NCI-H345 (cell line): ENCODE data around the gene PHF20.
"Not testable (repeated sequence)": the region's sequence is repeated elsewhere in the genome, so short reads cannot be mapped to it uniquely, and the experiment has no call there.

Experiments
- DNase-seq: peaks from one replicate; lab custom pipeline; 2025; lab: John Stamatoyannopoulos, UW

The PHF20 gene

DNA sequence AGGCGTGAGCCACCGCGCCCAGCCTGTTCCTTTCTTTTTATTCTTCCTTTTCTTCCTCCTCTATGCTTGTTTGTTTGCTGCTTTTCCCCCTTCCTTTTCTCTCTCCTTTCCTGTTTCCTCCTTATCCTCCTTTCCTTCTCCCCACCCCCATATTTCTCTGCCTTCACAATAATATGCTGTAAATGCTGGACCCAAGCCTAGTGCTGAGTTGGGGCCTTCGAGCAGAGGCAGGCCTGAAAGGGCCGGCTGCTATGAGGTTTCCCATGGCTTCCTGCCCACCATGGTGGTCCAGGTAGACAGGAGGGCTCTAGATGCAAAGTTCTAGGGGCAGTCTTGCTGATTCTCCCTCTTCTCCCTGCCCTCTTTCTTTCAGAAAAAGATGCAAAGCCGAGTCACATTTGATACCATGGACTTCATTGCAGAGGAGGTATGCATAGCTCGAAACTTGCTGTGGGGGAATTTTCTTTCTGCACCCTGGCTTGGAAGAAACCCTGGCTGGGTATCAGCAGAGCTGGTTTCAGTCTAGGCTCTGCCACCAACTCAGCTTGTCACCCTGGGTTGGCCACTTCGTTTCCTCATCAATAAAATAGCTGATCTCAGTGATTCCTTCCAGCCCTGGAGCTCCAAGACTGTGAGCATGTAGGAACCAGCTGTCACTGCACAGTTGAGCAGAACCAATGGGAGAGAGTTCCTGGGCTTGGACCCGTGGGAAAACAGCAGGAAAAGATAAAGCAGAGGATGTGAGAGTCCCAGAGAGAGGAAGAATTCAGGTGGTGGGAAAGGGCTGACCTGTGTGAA, 204.0 kb downstream of the PHF20 start:
- no peak for DNase-seq

DNA sequence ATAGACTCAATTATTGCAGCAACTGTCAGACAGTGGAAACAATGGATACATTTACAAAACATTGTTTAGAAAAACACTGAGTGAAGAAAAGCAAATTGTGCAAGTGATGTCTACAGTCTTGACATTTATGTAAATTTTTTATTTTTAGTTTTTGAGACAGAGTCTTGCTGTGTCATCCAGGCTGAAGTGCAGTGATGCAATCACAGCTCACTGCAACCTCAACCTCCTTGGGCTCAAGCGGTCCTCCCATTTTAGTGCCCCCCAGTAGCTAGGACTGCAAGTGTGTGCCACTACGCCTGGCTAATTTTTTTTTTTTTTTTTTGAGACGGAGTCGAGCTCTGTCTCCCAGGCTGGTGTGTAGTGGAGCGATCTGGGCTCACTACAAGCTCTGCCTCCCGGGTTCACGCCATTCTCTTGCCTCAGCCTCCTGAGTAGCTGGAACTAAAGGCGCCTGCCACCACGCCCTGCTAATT, 206.3 kb downstream of the PHF20 start:
- no peak for DNase-seq

DNA sequence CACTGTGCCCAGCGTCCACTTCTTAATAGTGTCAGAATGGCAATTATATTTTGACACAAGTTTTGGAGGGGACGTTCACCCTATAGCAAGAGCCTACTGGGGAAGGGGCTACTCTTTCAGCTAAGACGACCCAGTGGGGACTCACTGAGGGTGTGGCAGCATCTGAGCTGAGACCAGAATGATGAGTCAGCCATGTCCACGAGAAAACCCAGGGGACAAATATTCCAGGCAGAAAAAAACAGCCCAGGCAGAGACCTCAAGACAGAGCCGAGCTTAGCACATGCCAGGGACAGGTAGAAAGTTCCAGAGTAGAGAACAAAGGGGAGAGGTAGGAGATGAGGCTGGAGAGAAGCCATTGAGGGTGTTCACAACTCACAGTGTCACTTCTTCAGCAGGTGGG, 207.7 kb downstream of the PHF20 start:
- no peak for DNase-seq

DNA sequence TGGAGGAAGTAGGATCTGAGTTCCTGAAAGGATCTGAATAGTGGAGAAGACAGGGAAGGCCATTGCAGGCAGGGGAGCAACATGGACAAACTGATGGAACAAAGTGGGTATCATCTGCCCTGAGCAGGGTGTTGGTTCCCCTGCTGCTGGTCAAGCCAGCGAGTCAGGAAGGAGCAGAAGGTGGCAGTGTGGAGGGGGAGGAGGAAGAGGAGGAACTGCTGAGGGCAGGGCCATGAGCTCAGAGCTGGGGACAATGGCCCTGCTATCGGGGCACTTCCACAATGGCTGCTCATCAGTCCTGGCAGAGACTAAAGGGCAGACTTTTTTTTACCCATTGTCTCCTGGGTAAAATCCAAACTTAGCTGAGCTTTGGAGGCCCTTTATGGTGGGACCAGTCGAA, 210.2 kb downstream of the PHF20 start:
- no peak for DNase-seq

DNA sequence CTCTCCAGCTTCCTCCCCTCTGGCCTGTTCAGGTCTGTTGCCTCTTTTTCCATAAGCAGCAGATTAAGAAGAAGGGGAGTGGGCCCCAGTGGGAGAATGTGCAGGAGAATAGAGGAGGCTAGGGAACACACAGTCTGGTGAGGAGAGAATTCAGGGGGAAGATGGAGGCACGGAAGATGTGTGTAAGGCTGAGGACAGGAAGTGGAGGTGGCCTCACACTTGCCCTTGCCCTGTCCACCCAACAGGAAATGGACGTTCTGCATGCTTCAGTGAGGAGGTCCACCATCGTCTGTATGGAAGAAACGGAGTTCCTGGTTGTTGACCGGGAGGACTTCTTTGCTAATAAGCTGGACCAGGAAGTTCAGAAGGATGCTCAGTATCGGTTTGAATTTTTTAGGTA, 212.6 kb downstream of the PHF20 start:
- DNase-seq, result no peak

DNA sequence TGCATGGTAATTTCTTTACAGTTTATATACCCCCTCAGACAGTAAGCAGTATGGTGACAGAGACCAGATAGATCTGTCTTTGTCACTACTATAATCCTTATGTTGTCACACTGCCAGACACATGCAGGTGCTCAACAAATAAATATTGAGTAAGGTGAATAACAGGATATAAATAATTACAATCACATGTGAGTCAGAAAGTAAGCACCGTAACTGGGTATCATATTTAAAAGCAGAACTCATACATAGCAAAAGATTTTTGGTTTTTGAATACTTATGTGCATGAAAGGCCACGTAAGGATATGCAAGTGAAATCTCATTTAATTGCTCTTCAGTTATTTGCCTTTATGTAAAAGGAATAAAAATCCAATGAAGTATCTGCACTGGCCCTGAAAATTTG, 214.0 kb downstream of the PHF20 start:
- no peak for DNase-seq

DNA sequence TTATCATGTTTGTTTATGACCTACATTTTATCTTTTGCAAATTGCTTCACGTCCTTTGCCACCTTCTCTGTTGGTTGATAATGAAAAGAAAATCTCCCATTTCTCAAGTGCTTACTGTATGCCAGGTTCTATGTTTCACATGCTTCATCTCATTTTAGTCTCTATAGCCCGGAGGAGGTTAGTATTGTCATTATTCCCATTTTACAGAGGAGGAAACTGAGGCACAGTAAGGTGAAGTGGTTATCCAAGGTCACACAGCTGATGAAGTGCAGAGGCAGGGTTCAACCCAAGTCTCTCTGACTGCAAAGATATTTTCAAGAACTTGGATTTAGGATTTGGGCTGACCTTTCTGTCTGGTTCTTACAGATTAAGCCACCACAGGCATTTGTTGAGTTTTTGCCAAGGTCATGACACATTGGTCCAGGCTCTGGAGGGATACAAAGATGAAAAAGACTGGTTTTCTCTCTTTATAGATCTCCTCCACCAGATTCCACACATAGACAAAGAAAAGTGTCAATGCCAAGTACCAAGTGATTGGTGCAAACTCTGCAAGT, 217.2 kb downstream of the PHF20 start:
- DNase-seq, result no peak

DNA sequence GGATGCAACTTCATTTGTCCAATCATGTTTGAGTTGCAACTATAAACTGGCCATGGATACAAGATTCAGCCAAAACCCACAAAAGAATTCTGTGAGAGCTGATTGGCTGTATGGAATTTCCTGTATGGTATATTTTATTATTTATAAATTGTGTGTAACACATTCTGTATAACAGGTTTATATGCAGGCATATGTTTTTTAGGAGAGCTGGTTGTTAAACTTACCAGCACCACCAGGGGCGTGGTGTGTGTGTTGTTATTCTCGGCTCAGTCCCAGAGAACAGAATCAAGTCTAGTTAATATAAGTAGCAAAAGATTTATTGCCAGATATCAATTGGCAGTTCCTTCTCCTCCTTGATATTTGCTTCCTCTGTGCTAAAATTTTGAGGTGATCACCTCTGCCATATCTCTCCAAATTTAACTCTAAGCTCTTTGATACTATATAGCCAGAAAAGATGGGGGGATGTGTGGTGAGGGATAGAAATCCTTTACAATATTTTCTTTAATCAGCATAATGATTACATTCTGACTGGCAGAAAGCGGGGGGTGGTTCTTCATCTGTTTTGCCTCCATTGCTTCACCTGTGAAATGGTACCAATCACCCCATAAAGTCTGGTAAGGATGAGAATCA, 219.4 kb downstream of the PHF20 start:
- no peak for DNase-seq

DNA sequence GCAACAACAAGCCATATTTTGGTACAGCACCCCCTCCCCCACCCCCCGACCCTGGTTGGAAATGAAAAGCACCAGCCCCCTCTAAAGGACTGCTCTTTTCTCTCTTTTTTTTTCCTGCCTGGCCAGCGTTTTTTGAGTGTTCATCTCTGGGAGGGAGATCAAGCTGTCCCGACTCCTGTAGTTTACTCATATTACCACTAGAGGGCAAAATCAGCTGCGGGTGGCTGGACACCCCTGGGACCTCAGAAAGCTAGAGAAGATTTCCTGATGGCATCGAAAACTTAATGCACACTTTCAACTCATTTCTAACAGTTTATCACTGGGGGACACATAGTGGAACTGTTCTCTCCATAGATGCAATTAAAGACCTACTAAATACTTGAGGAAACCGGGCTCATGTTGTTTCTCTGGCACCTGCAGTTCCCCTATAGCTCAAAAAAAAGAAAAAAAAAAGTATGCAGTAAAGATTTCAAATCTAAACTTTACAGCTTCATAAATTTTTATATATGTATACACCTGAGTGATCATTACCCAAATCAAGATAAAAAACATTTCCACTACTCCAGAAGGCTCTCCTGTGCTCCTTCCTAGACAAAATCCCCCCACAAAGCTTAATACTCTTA, 221.0 kb downstream of the PHF20 start:
- peak; percentile 81 for DNase-seq

DNA sequence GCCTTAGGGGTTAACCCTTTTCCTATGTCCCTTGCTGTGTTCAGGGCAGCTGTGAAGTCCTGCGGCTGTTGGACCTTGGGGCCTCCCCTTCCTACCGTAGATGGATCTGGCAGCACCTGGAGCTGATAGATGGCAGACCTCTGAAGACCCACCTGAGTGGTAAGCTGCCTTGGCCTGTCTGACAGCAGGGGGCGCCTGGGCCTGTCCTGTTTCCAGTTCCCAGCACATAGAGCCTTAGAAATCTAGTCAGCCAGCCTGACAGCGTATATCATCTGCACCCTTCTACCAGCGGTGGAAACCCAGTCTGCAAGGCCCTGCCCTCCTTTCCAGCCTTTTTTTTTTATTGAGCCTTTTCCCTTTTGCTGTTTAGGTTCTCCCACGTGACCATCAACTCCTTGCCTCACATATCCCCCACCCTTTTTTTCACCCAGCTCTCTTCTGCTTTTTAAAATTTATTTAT, 223.2 kb downstream of the PHF20 start:
- DNase-seq, result peak; percentile 91

DNA sequence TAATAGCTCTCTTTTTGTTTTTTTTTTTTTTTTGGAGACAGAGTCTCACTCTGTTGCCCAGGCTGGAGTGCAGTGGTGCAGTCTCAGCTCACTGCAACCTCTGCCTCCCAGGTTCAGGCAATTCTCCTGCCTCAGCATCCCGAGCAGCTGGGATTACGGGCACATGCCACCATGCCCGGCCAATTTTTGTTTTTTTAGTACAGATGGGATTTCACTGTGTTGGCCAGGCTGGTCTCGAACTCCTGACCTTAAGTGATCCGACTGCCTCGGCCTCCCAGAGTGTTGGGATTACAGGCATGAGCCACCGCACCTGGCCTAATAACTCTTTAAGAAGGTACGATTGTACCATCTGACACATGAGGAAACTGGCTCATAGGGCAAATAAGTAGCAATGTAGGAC, 224.7 kb downstream of the PHF20 start:
- not testable (repeated sequence) for DNase-seq
